Bronchial epithelial cell (primary cell): ENCODE measurements around the gene SENP7. TPM values are rescaled to one million over a fixed set of nuclear protein-coding genes. Genes with fewer than 3 reads are reported as not detected.
"Not testable (repeated sequence)": the region's sequence is repeated elsewhere in the genome, so short reads cannot be mapped to it uniquely, and the experiment has no call there.

Source experiments
- DNase-seq: peaks from one replicate; pipeline ENCODE4 v3.0.0-alpha.2; 2010; ENCODE audit warnings: low read depth
- FAIRE-seq: peaks from 2 replicates; lab custom pipeline; 2011; peaks lifted over from hg19 to GRCh38; lab: Jason Lieb, UNC
- H3K27me3 ChIP-seq: 2 replicates; pipeline ENCODE4 v1.5.1; 2011; ENCODE audit warnings: low read length; ENCODE audit not compliant: control insufficient read depth, insufficient read depth
- H3K36me3 ChIP-seq: 2 replicates; pipeline ENCODE4 v1.5.1; 2011; ENCODE audit warnings: low read length; ENCODE audit not compliant: control insufficient read depth, insufficient read depth
- H3K4me3 ChIP-seq: 2 replicates; pipeline ENCODE4 v1.5.1; 2011; ENCODE audit warnings: mild to moderate bottlenecking, low read depth, low read length, control low read depth
- total RNA-seq: library from RNA; depleted of rRNA; stranded (reverse); fragments of >200 nt; gene quantifications from 2 replicates; pipeline ENCODE4 v1.2.1, GENCODE V29; 2014
- TF ChIP-seq, protein P1 (sequence below): IDR thresholded peaks from 2 replicates; pipeline ENCODE4 v1.5.1; 2011; ENCODE audit warnings: mild to moderate bottlenecking, moderate library complexity, low read length, control low read depth, inconsistent platforms; ENCODE audit not compliant: insufficient read depth, severe bottlenecking

SENP7 gene
- total RNA-seq, 1 donor from 2014 or later, result 5.8 TPM

DNA sequence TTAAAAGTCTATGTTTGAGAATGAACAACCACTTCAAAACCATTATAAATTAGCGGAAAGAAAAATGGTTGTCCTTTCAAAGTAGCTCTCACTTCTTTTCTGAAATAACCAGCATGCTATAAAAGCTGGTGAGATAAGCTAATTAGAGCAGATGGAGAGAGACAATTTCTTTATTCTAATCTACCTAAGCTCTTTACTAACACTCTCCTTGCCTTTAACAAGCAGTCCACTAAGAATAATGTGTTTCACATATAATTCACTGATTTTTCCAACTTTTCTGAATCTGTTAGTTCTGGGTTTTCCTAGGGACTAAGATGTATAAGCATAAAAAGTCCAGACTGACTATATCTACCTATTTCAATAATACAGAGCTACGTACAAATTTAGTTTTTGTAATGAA lies 192.5 kb downstream of the SENP7 start, which contains the start of gene IMPG2:
TSS of gene IMPG2 (minus strand) at position 101 of the 400 bp plus-strand sequence. CDS start 203 bp downstream, outside the sequence.
- H3K27me3 ChIP-seq, result no peaks in the 10 kb centered on the region
- FAIRE-seq, result no peak
- TF ChIP-seq, protein P1, sequence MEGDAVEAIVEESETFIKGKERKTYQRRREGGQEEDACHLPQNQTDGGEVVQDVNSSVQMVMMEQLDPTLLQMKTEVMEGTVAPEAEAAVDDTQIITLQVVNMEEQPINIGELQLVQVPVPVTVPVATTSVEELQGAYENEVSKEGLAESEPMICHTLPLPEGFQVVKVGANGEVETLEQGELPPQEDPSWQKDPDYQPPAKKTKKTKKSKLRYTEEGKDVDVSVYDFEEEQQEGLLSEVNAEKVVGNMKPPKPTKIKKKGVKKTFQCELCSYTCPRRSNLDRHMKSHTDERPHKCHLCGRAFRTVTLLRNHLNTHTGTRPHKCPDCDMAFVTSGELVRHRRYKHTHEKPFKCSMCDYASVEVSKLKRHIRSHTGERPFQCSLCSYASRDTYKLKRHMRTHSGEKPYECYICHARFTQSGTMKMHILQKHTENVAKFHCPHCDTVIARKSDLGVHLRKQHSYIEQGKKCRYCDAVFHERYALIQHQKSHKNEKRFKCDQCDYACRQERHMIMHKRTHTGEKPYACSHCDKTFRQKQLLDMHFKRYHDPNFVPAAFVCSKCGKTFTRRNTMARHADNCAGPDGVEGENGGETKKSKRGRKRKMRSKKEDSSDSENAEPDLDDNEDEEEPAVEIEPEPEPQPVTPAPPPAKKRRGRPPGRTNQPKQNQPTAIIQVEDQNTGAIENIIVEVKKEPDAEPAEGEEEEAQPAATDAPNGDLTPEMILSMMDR, result no peak
- H3K4me3 ChIP-seq, result no peak within 1 kb of the TSS
- DNase-seq, result no peak
- H3K36me3 ChIP-seq, result no peaks in the 10 kb centered on the region

DNA sequence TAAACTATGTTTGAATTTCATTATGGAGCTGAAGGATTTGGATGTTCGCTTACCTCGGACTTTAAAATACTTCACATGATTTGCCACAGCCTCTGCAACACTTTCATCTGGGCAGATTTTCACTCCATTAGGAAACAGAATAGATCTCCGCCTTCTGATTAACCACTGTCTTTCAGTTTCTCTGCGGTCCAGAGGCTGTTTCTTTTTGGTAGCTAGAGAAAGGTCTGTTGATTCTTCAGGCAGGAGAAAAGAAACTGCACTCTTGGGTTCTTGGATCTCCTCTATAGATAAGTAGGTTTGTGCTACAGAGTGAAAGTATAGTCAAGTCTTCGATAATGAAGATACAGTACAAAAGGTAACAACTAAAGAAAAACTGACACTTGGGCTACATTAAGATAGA lies 193.5 kb downstream of the SENP7 start:
- DNase-seq (no peak), FAIRE-seq (no peak)
- no peaks in the 10 kb centered on the region for H3K27me3 ChIP-seq
- H3K36me3 ChIP-seq, result no peaks in the 10 kb centered on the region
- TF ChIP-seq, protein P1, result no peak
- H3K4me3 ChIP-seq, result no peak overlapping the region

DNA sequence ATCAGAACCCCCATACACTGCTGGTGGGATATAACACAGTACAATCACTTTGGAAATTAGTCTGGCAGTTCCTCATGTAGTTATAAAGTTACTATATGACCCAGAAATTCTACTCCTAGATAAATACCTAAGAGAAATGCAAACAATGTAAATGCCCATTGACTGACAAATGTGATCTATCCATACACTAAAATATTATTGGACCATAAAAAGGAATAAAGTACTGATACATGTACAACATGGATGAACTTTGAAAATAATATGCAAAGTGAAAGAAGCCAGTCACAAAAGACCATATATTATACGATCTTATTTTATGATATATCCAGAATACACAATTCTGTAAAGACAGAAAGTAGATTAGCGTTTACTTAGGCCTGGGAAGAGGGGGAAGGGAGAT lies 200.5 kb downstream of the SENP7 start:
- H3K27me3 ChIP-seq, result no peaks in the 10 kb centered on the region
- H3K4me3 ChIP-seq, result no peak overlapping the region
- no peak for DNase-seq
- FAIRE-seq, result no peak
- no peaks in the 10 kb centered on the region for H3K36me3 ChIP-seq
- TF ChIP-seq, protein P1, result no peak

DNA sequence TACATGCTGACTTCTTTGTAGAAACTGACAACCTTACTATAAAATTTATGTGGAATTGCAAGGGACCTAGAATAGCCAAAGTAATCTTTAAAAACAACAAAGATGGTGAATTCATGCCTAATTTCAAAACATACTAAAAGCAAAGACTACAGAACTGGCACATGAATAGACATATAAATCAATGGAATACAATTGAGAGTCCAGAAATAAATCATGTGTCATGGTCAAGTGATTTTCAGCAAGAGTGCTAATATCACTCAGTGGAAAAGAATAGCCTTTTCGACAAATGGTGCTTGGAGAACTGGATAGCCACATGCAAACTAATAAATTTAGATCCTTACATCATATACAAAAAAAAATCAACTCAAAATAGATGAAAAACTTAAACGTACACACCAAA lies 201.3 kb downstream of the SENP7 start:
- TF ChIP-seq, protein P1, result no peak
- FAIRE-seq (no peak), DNase-seq (no peak)
- Histone ChIP-seq H3K36me3 (no peaks in the 10 kb centered on the region), H3K4me3 (no peak overlapping the region), H3K27me3 (no peaks in the 10 kb centered on the region)

DNA sequence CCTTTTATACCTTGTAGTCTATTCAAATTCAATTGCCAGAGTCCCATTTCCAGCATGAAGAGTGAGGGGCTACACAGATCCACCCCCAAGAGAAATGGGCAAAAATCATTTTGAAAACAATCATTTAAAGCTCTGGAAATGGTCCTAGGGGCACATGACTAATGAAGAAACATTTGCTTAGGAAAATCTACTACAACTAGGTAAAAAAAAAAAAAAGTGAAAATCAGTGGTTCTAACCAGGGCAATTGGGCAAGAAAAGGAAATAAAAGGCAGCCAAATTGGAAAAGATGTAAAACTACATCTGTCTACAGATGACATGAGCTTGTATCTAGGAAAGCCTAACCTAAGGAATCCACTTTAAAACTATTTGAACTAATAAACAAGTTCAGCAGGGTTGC lies 202.0 kb downstream of the SENP7 start:
- Histone ChIP-seq H3K27me3 (no peaks in the 10 kb centered on the region), H3K36me3 (no peaks in the 10 kb centered on the region), H3K4me3 (no peak overlapping the region)
- FAIRE-seq, result no peak
- no peak for DNase-seq
- TF ChIP-seq, protein P1, result no peak

DNA sequence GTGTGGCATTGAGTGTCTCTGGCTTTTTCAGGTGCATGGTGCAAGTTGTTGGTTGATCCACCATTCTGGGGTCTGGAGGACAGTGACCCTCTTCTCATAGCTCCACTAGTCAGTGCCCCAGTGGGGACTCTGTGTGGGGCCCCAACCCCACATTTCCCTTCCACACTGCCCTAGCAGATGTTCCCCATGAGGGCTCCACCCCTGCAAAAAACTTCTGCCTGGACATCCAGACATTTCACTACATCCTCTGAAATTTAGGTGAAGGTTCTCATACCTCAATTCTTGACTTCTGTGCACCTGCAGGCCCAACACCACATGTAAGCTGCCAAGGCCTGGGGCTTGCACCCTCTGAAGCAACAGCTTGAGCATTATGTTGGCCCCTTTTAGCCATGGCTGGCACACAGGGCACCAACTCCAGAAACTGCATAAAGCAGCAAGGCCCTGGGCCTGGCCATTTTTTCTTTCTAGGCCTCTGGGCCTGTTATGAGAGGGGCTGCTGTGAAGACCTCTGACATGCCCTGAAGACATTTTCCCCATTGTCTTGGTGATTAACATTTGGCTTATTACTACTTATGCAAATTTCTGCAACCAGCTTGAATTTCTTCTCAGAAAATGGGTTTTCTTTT lies 204.8 kb downstream of the SENP7 start:
- DNase-seq, result not testable (repeated sequence)

More for the DNA sequence above, 204.8 kb downstream of the SENP7 start:
- FAIRE-seq, H3K27me3 ChIP-seq, H3K36me3 ChIP-seq, H3K4me3 ChIP-seq: not testable (repeated sequence)
